Islet of Langerhans (tissue), 1 donor: ENCODE data around the gene TINAG.

Experiments
- FAIRE-seq: peaks from one replicate; lab custom pipeline; 2011; peaks lifted over from hg19 to GRCh38; lab: Jason Lieb, UNC

The TINAG gene, protein sequence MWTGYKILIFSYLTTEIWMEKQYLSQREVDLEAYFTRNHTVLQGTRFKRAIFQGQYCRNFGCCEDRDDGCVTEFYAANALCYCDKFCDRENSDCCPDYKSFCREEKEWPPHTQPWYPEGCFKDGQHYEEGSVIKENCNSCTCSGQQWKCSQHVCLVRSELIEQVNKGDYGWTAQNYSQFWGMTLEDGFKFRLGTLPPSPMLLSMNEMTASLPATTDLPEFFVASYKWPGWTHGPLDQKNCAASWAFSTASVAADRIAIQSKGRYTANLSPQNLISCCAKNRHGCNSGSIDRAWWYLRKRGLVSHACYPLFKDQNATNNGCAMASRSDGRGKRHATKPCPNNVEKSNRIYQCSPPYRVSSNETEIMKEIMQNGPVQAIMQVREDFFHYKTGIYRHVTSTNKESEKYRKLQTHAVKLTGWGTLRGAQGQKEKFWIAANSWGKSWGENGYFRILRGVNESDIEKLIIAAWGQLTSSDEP

DNA sequence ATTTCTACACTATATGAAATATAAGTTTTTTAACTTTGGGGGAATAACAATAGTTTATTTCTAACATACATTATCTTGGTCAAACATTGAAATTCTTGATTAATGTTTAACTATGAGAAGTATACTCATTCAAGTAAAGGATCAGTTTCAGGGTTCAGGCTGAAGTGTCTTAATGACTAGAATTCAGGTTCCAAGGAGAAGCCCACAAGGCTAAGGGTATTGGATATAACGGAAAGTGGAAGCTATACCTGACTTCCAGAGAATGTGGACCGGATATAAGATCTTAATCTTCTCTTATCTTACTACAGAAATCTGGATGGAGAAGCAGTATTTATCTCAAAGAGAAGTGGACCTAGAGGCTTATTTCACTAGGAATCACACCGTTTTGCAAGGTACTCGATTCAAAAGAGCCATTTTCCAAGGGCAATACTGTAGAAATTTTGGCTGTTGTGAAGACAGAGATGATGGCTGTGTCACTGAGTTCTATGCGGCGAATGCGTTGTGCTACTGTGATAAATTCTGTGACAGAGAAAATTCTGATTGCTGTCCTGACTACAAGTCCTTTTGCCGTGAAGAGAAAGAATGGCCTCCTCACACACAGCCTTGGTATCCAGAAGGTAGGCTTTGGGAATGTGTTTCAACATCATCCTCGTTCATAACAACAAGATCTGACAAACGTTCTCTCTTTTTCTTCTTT is at the start of gene TINAG:
TINAG (plus strand) TSS at position 153 of the 697 bp plus-strand sequence; CDS start at position 263, 110 bp downstream.
- no peak for FAIRE-seq

DNA sequence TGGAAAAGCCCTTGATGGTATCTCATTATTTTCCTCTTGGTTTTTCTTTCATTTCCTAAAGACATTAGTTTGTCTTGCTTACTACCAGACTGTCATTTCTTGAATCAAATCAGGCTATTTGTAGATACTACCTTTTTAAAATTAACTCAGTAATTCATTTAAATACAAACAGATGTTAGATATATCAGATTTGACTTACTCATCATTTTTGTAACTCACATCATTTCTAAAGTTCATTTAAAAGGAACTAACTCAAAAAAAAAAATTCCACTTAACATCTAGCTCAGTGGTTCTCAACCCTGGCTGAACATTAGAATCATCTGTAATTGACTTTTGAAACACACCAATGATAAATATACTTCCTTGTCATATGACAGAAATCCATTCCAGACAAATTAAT is 48.2 kb upstream of the TINAG start:
- peak; percentile 30 for FAIRE-seq

DNA sequence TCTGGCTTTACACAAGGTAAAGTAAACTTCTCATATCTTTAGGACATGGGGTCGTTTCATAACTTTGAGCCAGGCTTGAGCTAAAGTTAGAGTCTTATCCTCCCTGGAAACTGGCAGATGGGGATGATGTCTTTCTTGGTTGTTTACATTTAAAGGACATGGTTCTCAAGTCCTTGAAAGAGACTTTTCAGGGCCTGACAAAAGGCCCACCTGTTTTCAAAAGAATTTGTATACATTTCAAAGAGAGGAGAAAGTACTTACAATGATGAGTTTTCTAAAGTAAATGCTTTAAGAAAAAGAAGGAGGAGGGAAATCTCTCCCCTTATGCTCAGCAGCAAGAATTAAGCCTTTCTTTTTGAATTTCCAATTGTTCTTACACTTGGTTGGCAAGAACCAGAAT is 45.7 kb upstream of the TINAG start:
- FAIRE-seq: no peak

DNA sequence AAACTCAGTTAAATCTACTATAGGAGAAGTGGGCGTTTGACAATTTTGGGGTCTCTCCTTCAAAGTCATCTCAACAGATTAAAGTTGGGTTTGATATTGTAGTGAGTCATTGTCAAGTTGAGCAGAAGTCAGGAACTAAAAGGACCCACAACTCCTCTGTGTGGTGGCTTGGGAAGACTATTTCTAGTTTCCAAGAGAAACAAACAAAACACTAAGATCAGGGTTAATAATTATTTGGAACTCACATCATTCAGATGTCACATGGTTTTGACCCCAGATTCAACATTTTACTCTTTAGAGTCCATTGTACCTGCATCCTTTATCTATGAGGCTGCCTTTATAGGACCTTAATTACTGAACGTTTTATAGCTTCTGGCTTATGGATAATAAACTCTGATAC is 45.3 kb upstream of the TINAG start:
- no peak for FAIRE-seq

DNA sequence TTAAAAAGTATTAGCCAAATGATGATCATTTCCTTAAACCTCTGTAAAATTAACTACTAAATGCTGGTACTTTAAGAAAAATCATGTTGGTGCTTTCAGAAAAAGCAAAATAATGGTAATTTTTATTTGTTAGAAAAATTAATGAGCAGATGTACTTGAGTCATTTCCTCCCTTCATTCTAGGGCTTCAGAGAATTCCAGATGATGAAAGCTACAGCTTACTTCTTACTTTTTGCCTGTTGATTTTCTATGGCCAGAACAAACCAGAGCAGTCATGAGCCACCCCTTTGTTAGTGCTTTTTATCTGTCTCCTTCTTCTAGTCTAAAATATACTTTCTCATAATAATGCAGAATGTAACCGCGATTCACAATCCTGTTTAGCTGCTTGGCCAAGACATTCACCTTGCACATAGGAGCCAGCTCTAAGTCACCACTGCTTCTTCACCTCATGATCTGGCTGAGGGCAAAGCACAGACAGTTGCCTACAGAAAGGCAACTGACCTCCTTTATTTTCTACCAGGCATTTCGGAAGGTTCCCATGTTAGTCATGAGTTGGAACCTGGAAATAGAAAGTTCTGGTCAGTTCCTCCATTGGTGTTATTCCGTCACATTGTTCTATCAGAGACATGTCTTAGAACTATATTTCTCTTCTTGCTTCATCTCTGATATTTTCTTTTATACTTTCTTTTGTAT is 43.5 kb upstream of the TINAG start:
- no peak for FAIRE-seq

DNA sequence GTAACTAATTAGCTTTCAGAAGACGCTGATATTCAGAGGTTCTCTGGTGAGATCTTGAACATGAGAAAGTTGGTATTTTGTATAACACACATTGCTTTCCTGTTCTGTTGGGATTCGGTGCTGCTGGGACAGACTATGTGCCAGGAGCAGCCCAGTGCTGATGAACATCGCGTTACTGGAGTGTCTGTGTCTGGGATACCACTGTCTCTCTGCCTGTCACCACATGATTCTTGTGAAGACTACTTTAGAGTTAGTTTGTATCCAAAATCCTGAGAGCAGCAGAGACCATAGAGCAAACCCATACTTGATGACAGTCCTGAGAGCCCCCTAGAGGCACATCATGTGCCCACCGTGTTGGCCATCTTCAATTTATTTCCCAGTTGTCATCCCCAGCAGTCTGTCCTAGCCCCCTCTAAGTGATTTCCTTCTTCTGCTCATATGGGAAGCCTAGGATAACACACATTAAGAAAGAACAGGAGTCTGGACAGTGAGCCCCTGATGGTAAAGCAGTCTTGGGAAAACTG is 41.8 kb upstream of the TINAG start:
- FAIRE-seq: no peak

DNA sequence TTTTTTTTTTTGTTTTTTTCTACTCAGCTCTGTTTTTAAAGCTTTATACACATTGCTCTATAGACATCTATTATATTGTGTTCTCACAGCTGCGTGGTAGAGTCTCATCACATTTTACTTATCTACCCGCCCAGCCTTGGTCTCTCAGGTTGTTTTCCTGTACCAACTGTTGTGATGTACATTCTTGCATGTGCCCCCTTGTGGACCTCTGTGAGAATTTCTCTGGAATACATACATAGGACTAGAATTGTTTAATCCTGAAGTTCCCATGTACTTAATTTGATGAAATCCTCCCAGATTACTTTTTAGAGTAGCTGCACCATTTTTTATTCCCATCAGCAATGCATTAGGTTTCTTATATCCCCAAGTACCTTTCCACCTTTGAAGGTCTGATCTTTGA is 40.4 kb upstream of the TINAG start:
- FAIRE-seq: peak; percentile 95

DNA sequence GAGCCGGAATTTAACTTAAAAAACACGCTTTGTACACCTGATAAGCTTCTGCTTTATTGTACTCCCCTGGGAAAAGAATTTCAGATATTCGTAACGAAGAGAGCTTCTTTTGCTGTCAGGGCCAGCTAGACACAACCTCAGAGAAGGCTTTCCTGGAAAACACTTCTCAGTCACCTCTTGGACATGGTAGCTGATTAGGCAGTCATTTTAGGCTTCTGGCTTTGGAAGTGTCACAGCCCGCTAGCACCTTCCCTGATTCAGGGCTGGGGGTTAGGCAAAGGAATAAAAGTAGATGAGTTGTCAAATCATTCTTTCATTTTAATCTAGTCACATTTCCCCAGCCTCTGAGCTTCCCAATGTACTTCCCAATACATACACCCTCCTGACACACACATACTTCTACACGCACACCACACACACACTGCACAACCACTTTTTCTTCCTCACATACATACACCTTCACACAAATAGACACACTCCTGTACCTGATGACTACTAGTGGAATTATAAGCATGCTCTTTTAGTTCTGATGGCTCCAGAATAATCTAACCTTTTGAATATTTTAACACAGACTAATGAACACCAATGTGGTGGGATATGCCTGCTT is 34.9 kb upstream of the TINAG start:
- no peak for FAIRE-seq

DNA sequence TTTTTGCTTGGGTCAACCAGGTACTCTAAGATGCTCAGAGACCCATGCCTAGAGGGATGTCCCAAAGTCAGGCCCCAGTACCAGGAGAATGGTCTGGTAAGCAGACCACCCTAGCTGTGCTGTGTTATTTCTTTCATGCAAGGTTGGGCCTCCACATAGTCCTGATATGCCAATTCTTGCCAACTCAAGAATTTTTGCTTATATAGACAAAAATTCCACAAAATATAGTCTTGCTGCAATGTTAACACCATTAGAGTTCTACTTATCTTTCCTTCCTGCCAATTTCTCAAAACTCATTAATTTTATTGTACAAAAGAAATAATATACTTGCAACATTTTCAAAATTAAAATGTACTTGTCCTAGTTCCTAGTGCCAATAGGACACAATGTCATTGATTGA is 33.9 kb upstream of the TINAG start:
- no peak for FAIRE-seq

DNA sequence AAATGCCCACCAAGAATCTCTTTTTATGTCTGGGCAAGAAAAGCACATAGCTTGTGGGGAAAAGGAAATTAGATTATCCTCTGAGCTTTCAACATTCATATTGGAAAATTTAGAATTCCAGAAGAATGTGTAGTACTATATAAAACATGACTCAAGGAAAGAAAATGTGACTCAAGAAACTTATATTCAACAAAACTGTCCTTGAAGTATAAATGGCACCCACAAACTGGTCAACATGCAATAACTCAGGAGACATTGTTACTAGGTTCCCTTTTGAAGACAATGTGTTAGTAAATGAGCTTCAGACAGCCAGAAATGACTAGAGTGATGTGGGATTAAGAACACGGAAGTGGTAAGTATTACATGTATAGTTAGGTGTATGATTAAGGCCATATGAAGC is 26.1 kb upstream of the TINAG start:
- FAIRE-seq: no peak

DNA sequence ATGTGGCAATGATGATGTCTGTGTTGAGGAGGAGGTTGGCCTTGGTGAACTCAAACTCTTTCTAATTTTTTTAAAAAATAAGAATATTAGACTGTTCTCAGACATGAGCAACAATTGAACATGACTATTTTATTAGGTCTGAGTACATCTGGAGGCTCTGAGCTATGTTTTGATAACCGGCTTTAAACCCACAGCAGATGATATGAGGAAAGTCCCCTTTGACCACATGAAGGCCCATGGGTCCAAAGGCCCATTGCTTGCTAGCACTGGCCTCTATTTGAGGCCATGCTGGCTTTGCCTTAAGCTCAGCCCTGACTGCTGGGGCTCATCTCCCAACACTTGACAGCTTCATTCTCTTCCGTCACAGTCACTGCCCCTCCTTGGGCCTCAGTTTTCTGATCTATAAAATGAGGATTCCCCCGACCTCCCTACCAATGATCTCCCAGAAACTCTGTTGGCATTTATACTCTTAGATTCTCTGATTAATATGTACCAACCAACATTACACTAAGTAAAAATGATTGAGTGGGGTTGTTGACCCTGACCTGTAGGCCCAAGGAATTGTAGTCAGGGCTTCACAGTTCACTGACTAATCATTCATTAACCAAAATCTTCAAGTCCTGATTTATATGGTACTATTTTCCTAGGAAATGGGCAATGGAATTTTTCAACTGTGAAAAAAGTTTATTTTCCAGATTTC is 23.9 kb upstream of the TINAG start:
- FAIRE-seq: no peak

DNA sequence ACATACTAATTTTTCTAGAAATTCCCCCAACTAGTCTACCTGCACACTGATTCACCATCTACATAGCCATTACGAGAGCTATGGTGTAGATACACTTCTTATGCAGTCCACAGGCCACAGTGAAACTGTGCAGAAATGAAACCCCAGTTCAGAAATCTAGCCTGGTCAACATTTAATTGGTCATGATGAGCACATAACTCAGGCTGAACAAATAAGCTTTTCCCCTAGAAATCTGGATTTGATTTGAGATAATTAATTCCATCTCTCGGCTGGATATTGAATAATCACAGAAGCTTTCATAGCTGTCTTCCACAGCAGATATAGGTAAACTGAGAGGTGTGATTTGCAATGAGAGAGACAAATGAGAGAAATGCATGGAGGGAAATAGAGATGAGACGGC is 22.6 kb upstream of the TINAG start:
- FAIRE-seq: no peak

DNA sequence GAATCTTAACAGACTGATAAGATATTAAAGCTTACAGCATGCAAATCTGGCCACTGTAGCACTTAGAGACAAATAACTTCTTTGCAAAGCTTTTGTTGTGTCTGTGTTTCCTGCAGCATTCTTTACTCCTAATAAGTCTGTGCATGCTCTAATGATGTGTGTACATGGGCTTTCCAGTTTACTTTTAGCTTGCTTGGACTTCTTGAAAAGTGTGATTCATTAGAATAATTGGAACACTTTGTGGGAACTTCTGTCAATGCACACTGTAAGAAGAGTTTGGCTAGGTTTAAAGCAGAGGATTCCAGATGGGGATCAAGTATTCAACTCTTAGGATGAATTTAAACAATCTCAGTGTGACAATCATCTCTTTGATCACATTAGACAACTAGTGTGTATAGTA is 22.1 kb upstream of the TINAG start:
- FAIRE-seq: no peak

DNA sequence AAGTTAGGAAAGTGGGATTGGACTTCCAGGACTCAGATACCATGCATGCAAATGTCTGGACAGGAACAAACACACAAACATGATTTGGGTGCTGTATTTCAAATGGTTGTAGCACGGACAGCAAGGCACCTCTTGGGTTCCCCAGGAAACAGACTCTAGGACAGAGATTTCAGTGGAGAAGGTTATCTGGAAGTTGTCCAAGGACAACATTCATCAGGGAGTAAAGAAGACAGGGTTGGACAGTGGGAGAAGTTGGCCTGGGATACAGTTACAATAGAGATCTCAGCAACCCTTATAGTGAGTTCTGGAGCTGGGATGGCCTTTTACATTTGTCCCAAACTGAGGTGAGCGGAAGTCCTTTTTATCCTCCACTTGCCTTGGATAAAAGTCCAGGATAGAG is 19.8 kb upstream of the TINAG start:
- no peak for FAIRE-seq

DNA sequence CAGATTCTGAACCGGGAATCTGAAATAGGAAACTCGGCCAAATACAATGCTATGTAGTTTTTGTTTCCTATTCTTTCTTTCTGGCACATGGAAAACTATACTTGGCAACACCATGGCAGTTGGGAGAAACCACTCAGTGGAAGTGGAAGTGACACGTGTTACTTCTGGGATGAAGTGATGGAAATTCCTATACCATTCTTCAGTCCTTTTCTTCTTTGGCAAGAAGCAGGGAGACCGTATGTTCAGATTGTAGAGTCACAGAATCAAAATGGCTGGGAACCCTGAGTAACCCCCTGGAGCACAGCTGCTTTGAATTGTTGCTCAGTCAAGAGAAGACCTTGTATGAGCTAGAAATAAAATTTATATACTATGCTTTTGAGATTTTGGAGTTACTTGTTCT is 18.8 kb upstream of the TINAG start:
- no peak for FAIRE-seq

DNA sequence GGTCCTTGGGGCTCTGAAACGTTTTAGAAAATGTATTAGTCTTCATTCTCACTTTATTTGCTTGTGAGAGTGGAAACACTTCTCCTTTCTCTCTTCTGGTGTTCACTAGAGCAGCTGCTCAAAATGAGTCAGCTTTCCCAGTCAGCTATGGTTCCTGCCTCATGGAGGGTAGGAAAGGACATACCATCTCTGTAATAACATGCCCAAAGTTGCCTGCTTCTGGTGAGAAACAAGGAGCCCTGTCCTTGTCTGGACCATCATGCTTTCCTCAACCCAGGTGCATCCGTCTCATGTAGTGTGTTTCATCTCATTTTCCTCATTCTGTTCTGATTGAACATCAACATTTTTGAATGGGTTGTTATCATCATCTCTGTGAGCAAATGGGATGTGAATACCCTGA is 17.1 kb upstream of the TINAG start:
- no peak for FAIRE-seq

DNA sequence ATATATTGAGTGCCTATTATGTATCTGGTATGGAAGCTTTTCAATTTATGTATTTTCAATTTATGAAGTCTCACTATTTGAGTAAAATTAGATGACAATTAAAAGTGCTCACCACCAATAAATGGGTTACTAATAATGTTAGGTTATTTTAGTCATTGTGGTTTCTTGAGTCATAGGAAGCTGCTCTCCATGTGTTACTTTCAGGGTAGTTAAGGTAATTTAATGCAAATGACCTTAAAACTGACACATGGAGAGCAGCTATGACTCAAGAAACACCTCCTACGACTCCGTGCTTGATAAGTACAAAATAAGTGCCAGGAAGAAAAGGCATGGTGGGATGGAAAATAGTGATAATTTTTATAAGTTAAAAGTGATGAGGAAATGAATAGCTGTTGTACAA is 16.5 kb upstream of the TINAG start:
- FAIRE-seq: no peak

DNA sequence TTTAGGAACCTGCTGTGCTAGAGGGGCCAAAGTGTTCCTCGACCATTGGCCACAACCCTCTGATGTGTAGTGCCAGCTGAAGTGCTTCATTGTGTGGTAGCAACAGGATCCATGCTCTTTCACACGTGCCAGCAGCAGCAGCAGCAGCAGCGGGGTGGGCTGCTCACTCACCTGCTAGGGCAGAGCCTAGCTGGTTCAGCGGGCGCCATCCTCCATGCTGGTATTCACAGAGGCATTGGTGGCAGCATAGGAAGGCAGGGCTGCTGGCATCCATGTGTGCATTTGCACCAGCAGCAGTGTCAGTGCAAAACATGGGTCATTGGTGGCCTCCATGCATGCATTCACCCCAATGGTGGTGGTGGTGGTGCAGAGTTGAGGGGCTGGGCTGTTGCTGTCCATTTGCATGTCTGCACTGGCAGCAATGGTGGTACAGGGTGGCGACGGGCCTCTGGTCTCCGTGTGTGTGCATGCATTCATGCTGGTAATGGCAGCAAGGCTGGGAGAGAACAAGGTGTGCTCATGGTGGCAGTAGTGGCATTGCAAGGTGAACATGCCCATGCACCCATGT is 13.2 kb upstream of the TINAG start:
- FAIRE-seq: no peak

DNA sequence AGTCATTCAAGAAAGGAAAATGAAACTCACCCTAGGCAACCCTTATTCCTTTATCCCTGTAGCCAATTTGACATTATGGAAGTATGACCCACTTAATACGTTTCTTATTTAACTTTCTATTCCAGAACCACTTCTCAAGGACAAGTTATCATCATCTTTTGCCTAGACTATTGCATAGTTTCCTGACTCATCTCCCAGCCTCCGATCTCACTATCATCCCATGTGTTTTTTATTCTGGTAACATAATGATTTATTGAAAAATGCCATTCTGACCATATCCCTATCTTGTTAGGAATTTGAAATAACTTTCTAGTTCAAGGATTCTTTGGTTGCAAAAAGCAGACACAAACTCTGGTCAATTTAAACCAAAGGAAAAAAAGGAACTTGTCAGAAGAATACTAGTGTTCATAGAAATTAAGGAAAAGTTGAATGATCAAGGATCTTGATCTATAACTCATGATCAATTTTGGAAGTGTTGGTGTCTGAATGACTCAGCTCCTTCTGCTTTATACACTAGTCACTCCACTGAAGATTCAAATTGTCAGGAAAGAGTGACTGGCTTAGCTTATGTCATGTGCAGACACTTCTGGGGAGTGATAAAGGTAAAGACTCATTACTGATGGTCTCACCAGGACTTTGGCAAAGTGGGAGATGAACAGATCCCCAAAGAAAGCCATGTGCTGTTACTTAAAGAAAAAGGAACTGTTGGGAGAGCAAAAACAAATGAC is 8.5 kb upstream of the TINAG start:
- no peak for FAIRE-seq

DNA sequence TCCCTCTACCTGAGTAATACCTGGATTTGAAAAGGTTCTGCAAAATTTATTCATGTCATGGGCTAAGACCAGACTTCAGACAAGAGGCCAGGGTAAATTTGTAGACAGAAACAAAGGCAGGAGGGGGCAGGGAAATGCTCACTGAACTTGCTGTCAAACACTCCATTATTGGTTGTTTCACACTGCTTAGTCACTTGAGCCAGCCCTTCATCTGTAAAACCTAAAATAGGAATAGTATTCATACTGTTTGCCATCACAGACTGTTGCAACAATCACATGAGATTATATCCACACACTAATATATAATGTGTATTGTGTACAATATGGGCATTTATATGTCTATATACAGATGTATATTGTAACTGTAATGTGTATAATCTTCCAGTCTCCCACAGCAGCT is 6.5 kb upstream of the TINAG start:
- no peak for FAIRE-seq

DNA sequence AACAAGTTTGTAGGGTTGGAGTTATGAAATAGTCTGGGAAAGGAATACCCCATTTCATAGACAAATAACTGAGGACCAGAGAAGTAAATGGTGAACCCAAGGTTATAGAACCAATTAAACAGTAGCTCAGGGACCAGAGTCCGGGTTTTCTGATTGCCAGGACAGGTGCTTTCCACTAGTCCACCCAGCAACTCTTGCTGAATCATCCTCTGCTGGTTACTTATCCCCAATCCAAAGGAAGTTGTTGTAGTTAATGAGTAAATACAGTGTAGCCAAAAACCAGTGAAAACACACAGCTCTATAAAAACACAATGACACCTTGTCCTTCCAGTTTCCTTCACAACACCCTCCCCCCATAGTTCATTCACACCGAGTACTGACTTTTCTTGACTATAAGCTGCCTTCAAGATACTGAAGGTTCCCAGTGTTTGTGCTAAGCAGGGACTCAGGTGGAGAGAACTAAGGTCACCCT is 766 bp upstream of the TINAG start:
- FAIRE-seq: no peak
